RWPE2 (cell line): ENCODE measurements around the gene NCAN.

Experiments
- ATAC-seq: fragments of 200-7000 bp; cut with Tn5 transposase; 3 replicates; pipeline ENCODE4 v1.9.1; 2021; ENCODE audit warnings: low read depth
- DNase-seq: peaks from one replicate; pipeline ENCODE4 v3.0.0-alpha.2; 2020; ENCODE audit warnings: low spot score
- H3K27ac ChIP-seq: fragments of 450-650 bp; 2 replicates; pipeline ENCODE4 v1.5.1; 2017; ENCODE audit warnings: mild to moderate bottlenecking; ENCODE audit not compliant: poor library complexity, severe bottlenecking
- H3K27me3 ChIP-seq: fragments of 250-450 bp; sonication (Bioruptor Pico); 2 replicates; pipeline ENCODE4 v1.5.1; 2021; ENCODE audit warnings: mild to moderate bottlenecking, moderate library complexity; ENCODE audit not compliant: insufficient read depth, poor library complexity, severe bottlenecking
- H3K36me3 ChIP-seq: fragments of 250-450 bp; sonication (Bioruptor Pico); 2 replicates; pipeline ENCODE4 v1.5.1; 2020; ENCODE audit warnings: low read depth, mild to moderate bottlenecking, moderate library complexity
- H3K4me1 ChIP-seq: fragments of 250-450 bp; sonication (Bioruptor Pico); 2 replicates; pipeline ENCODE4 v1.5.1; 2021; ENCODE audit warnings: mild to moderate bottlenecking, moderate library complexity; ENCODE audit not compliant: insufficient read depth, poor library complexity, severe bottlenecking
- H3K4me3 ChIP-seq: fragments of 250-450 bp; sonication (Bioruptor Pico); 2 replicates; pipeline ENCODE4 v1.5.1; 2021; ENCODE audit warnings: mild to moderate bottlenecking, moderate library complexity; ENCODE audit not compliant: severe bottlenecking
- H3K9me3 ChIP-seq: fragments of 250-450 bp; sonication (Bioruptor Pico); 2 replicates; pipeline ENCODE4 v1.5.1; 2021; ENCODE audit warnings: mild to moderate bottlenecking, moderate library complexity; ENCODE audit not compliant: severe bottlenecking
- TF ChIP-seq, protein P1 (sequence below): fragments of 450-650 bp; IDR thresholded peaks from one replicate; pipeline ENCODE4 v1.5.1; 2017; ENCODE audit warnings: mild to moderate bottlenecking, moderate library complexity; ENCODE audit not compliant: poor library complexity, severe bottlenecking

Gene NCAN

DNA sequence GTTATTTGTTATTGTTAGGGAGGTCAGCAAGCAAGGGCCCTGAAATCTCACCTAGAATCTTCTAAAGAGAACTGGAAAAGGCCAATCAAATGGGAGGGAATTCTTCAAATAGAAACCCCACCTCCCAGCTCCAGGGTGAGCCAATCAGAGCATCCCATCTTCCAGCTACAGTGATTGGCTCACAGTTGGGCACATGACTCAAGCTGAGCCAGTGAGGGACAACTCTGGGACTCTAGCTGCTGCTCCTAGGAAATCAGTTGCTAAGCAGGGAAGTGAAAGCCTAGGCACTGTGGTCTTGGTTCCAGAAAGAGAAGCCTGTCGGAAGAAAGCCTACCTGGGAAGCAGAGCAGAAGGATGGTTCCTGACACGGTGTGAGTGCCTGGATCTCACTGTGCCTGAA lies 48.0 kb downstream of the NCAN start:
- DNase-seq (no peak), ATAC-seq (peak; percentile 53)
- H3K4me1 ChIP-seq, result no peaks in the 10 kb centered on the region
- TF ChIP-seq, protein P1, sequence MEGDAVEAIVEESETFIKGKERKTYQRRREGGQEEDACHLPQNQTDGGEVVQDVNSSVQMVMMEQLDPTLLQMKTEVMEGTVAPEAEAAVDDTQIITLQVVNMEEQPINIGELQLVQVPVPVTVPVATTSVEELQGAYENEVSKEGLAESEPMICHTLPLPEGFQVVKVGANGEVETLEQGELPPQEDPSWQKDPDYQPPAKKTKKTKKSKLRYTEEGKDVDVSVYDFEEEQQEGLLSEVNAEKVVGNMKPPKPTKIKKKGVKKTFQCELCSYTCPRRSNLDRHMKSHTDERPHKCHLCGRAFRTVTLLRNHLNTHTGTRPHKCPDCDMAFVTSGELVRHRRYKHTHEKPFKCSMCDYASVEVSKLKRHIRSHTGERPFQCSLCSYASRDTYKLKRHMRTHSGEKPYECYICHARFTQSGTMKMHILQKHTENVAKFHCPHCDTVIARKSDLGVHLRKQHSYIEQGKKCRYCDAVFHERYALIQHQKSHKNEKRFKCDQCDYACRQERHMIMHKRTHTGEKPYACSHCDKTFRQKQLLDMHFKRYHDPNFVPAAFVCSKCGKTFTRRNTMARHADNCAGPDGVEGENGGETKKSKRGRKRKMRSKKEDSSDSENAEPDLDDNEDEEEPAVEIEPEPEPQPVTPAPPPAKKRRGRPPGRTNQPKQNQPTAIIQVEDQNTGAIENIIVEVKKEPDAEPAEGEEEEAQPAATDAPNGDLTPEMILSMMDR, result no peak
- H3K4me3 ChIP-seq, result no peak overlapping the region
- no peak overlapping the region for H3K27ac ChIP-seq
- peaks cover 2% of the 10 kb centered on the region for H3K9me3 ChIP-seq
- peaks cover 33% of the 10 kb centered on the region for H3K27me3 ChIP-seq
- H3K36me3 ChIP-seq, result no peaks in the 10 kb centered on the region

DNA sequence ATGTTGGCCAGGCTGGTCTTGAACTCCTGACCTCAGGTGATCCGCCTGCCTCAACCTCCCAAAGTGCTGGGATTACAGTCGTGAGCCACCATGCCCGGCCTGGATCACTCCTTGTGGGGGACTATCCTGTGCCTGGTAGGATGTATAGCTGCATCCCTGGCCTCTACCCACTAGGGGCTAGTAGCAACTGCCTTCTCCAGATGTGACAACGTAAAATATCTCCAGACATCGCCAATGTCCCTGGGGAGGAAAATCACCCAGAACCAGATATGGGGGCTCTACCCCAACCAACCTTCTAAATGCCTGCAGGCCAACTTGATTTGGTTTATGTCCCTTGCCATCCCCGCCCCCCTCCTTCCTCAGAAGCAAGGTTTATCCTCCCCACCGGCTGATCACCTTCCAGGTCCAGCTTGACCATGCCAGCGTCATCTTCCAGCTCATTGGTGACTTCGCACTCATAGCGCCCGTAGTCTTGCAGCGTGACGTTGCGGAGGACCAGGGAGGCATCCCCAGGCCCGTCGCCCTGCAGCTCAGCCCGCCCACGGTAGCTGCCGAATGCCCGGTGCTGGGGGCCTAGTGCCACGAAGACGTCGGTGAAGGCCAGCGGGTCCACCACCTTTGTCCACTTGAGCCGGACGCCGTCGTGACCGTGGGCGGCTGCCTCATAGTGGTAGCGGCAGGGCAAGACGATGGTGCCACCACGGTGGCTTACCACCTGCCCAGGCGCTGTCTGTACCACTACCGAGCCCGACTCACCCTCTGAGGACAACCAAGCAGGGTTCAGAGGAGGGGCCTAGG lies 48.9 kb downstream of the NCAN start:
- TF ChIP-seq, protein P1, result no peak
- ATAC-seq (no peak), DNase-seq (no peak)
- Histone ChIP-seq H3K36me3 (no peaks in the 10 kb centered on the region), H3K27me3 (peaks cover 33% of the 10 kb centered on the region), H3K9me3 (peaks cover 2% of the 10 kb centered on the region), H3K4me3 (no peak overlapping the region), H3K4me1 (no peaks in the 10 kb centered on the region), H3K27ac (no peak overlapping the region)

DNA sequence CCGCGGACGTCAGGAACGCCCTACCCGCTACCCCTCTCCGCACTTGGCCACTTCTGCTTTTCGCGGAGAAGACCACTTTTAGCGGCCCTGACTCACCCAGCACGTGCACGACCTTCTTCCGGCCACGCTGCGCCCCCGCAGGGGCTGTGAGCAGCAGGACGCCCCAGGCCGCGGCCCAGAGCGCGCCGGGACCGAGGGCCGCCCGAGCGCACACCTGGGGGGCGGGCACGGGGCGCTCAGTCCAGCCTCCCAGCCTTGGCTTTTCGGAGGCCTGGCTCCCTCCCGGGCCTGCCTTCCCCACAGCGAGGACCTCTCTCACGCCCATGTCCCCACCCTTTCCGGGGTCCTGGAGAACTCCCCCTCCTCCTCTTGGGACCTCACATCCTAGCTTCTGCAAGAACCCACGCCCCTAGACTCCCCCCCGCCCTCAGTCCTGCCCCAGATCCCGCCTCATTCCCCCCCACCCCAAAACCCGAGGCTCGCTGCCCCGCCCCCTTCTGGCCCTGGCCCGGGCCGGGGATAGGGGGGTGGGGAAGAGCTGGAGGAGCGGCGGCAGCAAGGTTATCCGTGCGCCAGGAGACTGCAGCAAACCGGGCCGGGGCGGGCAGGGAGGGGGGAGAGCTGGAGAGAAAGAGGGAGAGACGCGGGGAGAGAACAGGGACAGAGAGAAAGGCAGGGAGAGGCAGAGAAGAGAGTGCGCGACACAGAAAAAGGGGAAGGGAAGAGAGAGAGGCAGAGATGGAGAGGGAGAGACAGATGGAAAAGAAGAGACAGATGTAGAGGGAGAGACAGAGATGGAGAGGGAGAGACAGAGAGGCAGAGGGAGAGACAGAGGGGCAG lies 49.8 kb downstream of the NCAN start:
- TF ChIP-seq, protein P1, result no peak
- H3K27ac ChIP-seq, result no peak overlapping the region
- H3K4me1 ChIP-seq, result no peaks in the 10 kb centered on the region
- peaks cover 33% of the 10 kb centered on the region for H3K27me3 ChIP-seq
- H3K9me3 ChIP-seq, result no peaks in the 10 kb centered on the region
- H3K36me3 ChIP-seq, result no peaks in the 10 kb centered on the region
- no peak overlapping the region for H3K4me3 ChIP-seq
- ATAC-seq (peak; percentile 31; the same call in 2 of the 3 replicates), DNase-seq (no peak)

DNA sequence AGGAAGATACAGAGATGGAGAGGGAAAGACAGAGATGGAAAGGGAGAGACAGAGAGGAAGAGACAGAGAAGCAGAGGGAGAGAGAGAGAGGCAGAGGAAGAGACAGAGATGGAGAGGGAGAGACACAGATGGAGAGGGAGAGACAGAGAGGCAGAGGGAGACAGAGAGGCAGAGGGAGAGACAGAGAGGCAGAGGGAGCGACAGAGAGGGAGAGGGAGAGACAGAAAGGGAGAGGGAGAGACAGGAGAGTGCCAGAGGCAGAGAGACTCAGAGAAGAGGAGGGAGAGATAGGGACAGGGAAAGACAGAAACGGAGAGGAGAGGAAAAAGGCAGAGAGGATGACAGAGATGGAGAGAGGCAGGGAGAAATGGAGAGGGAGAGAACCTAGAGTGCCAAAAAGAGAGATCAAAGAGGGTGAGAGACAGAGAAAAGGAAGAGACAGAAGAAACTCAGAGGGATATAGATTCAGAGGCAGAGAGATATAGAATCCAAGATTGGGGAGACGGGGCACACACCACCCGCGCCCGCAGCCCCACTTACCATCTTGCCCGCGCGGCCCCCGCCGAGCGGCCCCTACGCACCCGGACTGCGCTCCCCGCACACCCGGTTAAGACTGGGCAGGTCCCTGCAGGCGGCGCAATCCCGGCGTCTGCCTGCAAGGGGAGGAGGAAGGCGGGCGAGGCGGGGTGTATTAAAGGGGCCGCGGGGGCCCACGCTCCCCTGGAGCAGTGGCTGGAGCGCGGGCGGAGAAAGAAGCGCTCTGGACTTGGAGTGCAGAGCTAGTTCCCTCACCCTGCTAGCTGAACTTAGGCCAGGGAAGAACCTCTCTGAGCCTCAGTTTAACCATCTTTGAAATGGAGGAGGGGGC lies 50.7 kb downstream of the NCAN start:
- ATAC-seq, result no peak
- H3K9me3 ChIP-seq, result no peaks in the 10 kb centered on the region
- no peak for DNase-seq
- H3K4me3 ChIP-seq, result no peak overlapping the region
- H3K4me1 ChIP-seq, result no peaks in the 10 kb centered on the region
- H3K27ac ChIP-seq, result no peak overlapping the region
- H3K36me3 ChIP-seq, result no peaks in the 10 kb centered on the region
- H3K27me3 ChIP-seq, result peaks cover 33% of the 10 kb centered on the region
- TF ChIP-seq, protein P1, result no peak
